Measurements from ENCODE around the gene MKLN1.

MKLN1 gene

DNA sequence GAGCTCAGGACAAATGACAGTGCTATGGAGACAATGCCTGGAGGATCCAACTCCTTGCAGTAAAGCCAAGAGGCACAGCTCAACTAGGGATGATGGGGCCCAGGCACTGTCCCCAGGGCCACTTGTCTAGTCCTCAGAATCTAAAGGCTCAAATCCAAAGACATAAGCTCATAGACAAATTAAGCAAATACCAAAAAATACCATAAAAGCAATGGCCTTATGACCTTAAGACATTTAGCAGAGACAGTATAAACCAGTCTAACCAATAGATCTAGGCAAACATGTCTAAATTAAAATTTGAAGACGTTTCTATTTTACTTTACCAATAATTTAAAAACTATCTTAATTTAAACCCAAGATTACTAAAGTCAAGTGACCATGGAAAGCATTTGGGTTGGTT, 14.8 kb upstream of the MKLN1 start:
- DNase-seq (ENCODE audit: low spot score), result no peak
- TF ChIP-seq, protein P1, sequence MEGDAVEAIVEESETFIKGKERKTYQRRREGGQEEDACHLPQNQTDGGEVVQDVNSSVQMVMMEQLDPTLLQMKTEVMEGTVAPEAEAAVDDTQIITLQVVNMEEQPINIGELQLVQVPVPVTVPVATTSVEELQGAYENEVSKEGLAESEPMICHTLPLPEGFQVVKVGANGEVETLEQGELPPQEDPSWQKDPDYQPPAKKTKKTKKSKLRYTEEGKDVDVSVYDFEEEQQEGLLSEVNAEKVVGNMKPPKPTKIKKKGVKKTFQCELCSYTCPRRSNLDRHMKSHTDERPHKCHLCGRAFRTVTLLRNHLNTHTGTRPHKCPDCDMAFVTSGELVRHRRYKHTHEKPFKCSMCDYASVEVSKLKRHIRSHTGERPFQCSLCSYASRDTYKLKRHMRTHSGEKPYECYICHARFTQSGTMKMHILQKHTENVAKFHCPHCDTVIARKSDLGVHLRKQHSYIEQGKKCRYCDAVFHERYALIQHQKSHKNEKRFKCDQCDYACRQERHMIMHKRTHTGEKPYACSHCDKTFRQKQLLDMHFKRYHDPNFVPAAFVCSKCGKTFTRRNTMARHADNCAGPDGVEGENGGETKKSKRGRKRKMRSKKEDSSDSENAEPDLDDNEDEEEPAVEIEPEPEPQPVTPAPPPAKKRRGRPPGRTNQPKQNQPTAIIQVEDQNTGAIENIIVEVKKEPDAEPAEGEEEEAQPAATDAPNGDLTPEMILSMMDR (IDR thresholded peaks at IDR 0.05; ENCODE audit: extremely low read depth, missing control alignments), result no peak

DNA sequence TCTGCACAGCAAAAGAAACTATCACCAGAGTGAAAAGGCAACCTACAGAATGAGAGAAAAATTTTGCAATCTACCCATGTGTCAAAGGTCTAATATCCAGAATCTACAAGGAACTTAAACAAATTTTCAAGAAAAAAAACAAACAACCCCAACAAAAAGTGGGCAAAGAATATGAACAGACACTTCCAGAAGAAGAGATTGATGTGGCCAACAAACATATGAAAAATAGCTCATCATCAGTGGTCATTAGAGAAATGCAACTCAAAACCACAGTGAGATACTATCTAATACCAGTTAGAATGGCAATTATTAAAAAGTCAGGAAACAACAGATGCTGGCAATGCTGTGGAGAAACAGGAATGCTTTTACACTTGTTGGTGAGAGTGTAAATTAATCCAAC, 7.1 kb upstream of the MKLN1 start:
- DNase-seq (ENCODE audit: low spot score), result no peak
- TF ChIP-seq, protein P1 (IDR thresholded peaks at IDR 0.05; ENCODE audit: extremely low read depth, missing control alignments), result no peak

DNA sequence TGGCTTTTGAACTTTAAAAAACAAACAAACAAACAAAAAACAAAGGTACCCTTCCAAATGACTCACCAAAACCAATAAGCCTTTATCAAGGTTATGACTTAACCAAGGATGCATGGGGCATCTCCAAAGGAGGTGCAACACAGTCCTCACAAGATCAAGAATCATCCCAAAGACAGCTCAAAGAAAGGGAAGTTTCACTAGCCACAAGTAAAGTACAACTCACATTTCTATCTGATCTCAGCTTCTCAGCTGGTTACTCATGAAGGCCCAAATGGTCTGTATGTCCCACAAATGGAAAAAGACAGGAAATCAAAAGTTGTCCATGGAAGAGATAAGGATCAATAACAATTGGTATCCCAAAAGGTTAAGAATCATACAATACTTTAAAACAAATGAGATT, 6.0 kb upstream of the MKLN1 start:
- no peak for DNase-seq (ENCODE audit: low spot score)
- TF ChIP-seq, protein P1 (IDR thresholded peaks at IDR 0.05; ENCODE audit: extremely low read depth, missing control alignments), result no peak

DNA sequence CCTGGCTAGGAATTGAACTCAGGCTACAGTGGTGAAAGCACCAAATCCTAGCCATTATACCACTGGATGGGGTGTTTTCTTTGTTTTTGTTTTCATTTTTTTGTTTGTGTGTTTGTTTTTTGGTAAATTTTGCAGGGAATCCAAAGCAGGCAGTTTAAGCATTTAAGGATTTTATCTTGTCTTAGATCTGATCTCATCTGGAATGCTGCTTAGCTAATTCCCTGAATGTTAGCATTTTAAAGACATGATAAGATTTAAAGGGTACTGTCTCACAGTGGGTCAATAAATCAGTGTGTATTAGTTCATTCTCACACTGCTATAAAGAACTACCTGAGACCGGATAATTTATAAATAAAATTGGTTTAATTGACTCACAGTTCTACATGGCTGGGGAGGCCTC, 5.6 kb upstream of the MKLN1 start:
- TF ChIP-seq, protein P1 (IDR thresholded peaks at IDR 0.05; ENCODE audit: extremely low read depth, missing control alignments), result no peak
- no peak for DNase-seq (ENCODE audit: low spot score)

DNA sequence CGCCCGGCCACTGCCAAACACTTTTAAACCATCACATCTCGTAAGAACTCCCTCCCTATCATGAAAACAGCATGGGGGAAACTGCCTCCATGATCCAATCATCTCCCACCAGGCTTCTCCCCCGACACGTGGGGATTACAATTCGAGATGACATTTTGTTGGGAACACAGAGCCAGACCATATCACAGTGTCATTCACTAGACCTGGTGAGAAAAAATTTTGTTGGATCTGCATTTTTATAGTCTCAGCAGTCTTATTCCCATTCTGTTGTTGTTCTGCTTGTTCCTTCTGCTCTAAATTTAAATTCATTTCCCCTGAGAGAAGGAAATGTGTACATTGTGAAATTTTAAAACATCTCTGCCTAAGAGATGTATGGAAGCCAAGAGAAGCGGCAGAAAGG, 4.8 kb upstream of the MKLN1 start:
- TF ChIP-seq, protein P1 (IDR thresholded peaks at IDR 0.05; ENCODE audit: extremely low read depth, missing control alignments), result no peak
- no peak for DNase-seq (ENCODE audit: low spot score)

DNA sequence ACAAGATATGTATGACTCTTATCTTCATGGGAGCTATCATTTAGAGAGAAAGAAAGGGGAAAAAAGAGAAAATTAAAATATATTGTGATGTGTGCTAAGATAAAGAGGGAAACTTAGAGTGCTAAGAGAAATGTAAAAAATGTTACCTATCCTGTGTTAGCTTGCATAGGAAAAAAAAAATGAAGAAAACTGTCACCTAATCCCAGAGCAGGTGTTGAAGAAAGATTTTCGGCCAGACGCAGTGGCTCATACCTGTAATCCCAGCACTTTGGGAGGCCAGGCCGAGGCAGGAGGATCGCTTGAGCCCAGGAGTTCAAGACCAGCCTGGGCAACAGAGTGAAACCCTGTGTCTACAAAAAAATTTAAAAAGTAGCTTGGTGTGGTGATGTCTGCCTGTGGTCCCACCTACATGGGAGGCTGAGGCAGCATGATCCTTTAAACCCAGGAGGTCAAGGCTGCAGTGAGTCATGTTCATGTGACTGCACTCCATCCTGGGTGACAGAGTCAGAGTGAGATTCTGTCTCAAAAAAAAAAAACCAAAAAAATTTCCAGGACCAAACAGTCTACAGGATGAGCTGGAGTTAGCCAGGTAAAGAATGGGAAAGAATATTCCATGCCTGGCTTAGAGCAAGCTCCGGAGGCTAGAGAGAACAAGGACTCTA, 2.4 kb upstream of the MKLN1 start:
- no peak for DNase-seq (ENCODE audit: low spot score)
- TF ChIP-seq, protein P1 (IDR thresholded peaks at IDR 0.05; ENCODE audit: extremely low read depth, missing control alignments), result no peak

DNA sequence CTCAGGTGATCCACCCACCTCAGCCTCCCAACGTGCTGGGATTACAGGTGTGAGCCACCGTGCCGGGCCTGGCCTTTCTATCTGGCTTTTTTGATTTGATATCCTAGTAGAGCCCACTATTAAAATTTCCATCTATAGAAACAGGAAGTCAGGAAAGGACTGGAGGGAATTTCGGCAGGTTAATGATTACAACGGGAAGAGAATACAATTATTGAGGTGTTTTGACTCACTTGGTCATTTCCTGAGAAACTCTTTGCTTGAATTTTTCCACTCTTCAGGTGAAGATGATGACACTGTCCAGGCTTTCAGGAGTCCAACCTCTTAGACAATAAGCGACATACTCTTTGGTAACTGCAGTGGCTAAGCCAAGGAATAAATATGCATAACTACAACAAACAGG, 1.1 kb upstream of the MKLN1 start:
- TF ChIP-seq, protein P1 (IDR thresholded peaks at IDR 0.05; ENCODE audit: extremely low read depth, missing control alignments), result no peak
- no peak for DNase-seq (ENCODE audit: low spot score)
